Transverse colon (tissue), 4 donors: ENCODE measurements around the gene TCHH.

Experiments used
- EP300 ChIP-seq: sonication (generic); formaldehyde crosslinking; IDR thresholded peaks from one replicate; pipeline ENCODE4 v1.6.1; 2017; ENCODE audit warnings: antibody characterized with exemption, low read depth
- POLR2A ChIP-seq: fragments of 450-650 bp; IDR thresholded peaks from one replicate; pipeline ENCODE4 v1.6.1; 2016; ENCODE audit warnings: antibody characterized with exemption, mild to moderate bottlenecking, moderate library complexity
- POLR2AphosphoS5 ChIP-seq, 3 donors: sonication (generic); formaldehyde crosslinking; IDR thresholded peaks; one replicate each; pipeline ENCODE4 v1.6.1; 2016; ENCODE audit warnings: antibody characterized with exemption in 3 of 3
- TF ChIP-seq, protein P1 (sequence below), 5 experiments: fragments of 200-600 bp in 3 of 5; fragments of 450-650 bp in 2 of 5; sonication (generic) in 3 of 5; IDR thresholded peaks; 1 replicate in 2 of 5; 2 replicates in 3 of 5; pipeline ENCODE4 v1.5.1; 2016 to 2017; ENCODE audit warnings: antibody characterized with exemption in 5 of 5, inconsistent platforms in 3 of 5, mild to moderate bottlenecking in 2 of 5, moderate library complexity in 1 of 5

DNA sequence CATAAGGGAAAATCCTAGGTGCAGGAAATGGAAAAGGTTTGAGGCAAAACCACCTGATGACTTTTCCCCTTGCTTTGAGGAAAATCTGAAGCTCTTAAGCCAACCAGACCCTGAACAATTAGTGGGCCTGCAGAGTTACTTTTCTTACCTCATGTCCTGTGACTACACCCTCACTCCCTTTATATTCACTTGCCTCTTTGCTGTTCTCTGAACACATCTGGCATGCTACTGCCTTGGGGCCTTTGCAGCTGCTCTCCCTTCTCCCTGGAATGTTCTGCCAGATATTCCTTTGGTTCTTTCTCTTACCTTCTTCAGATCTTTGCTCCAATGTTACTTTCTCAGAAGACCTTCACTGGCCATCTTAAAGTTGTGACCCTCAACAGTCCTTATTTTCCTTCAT is 22.0 kb upstream of the TCHH start:
- no peak for TF ChIP-seq EP300
- TF ChIP-seq, protein P1, sequence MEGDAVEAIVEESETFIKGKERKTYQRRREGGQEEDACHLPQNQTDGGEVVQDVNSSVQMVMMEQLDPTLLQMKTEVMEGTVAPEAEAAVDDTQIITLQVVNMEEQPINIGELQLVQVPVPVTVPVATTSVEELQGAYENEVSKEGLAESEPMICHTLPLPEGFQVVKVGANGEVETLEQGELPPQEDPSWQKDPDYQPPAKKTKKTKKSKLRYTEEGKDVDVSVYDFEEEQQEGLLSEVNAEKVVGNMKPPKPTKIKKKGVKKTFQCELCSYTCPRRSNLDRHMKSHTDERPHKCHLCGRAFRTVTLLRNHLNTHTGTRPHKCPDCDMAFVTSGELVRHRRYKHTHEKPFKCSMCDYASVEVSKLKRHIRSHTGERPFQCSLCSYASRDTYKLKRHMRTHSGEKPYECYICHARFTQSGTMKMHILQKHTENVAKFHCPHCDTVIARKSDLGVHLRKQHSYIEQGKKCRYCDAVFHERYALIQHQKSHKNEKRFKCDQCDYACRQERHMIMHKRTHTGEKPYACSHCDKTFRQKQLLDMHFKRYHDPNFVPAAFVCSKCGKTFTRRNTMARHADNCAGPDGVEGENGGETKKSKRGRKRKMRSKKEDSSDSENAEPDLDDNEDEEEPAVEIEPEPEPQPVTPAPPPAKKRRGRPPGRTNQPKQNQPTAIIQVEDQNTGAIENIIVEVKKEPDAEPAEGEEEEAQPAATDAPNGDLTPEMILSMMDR (IDR thresholded peaks at IDR 0.05), result no peak
- TF ChIP-seq POLR2A, result no peak
- TF ChIP-seq POLR2AphosphoS5 (IDR thresholded peaks at IDR 0.05), result no peak
